ENCODE data around the gene BSND.

DNA sequence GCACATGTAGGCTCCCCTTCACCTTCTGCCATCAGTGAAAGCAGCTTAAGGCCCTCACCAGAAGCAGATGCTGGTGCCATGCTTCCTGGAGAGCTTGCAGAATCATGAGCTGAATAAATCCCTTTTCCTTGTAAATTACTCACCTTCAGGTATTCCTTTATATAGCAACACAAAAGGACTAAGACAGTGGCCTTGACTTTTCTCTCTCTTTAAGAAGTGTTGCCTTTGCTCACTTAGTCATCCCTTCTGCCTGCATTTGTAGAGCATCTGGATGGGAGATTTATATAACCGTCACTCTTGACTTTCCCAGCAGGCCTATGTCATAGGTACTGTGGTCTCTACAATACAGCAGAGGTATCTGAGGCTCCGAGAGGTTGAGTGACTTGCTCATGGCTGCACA lies 44.3 kb downstream of the BSND start:
- TF ChIP-seq POLR2A (IDR thresholded peaks at IDR 0.05) = no peak
- TF ChIP-seq, protein P1, sequence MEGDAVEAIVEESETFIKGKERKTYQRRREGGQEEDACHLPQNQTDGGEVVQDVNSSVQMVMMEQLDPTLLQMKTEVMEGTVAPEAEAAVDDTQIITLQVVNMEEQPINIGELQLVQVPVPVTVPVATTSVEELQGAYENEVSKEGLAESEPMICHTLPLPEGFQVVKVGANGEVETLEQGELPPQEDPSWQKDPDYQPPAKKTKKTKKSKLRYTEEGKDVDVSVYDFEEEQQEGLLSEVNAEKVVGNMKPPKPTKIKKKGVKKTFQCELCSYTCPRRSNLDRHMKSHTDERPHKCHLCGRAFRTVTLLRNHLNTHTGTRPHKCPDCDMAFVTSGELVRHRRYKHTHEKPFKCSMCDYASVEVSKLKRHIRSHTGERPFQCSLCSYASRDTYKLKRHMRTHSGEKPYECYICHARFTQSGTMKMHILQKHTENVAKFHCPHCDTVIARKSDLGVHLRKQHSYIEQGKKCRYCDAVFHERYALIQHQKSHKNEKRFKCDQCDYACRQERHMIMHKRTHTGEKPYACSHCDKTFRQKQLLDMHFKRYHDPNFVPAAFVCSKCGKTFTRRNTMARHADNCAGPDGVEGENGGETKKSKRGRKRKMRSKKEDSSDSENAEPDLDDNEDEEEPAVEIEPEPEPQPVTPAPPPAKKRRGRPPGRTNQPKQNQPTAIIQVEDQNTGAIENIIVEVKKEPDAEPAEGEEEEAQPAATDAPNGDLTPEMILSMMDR (IDR thresholded peaks at IDR 0.05) = no peak
